ENCODE results near the gene TNS3.

The TNS3 gene

DNA sequence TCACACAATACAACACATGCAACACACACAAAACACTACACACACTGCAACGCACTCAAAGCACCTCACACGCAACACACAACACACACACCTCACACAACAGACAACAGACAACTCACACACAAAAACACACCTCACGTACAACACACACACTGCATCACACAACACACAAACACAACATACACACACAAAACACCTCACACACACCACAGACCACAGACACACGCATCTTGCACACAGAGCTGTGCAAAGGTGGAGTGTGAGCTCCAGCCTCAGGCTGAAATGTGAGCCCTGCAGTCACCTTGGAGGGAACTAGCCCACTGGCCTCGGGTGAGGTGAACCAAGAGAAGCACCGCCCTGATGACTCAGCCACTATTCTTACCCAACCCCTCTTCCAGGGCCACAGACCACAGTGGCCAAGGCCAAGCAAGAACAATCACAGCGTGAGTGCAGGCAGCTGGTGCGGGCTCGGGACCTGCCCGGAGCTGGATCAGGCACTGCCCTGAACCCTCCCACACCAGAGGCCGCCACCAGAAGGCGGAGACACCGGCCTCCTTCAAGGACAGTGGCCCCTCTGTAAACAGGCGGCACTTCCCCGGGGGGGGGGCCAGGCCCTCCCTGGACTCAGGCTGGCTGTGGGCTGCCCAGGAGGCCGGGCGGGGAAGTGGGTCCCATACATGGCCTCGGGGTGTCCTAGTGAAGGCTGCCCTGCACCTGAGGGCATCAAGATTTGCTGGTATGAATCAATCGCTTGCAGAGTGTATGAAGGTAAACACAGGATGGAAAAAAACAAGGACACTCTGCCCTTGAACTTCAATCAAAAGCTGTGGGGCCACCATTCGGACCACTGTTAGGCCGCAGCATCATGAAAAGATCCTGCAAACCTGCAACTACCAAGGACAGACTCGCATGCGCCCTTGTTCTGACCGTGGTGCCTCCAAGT lies 106.7 kb downstream of the TNS3 start:
- H3K4me3 ChIP-seq (replicated peaks; ENCODE audit: low read depth, low read length): no peak overlapping the region
- DNase-seq (ENCODE audit: extremely low read depth, low read depth): peak; percentile 79
- TF ChIP-seq, protein P1, sequence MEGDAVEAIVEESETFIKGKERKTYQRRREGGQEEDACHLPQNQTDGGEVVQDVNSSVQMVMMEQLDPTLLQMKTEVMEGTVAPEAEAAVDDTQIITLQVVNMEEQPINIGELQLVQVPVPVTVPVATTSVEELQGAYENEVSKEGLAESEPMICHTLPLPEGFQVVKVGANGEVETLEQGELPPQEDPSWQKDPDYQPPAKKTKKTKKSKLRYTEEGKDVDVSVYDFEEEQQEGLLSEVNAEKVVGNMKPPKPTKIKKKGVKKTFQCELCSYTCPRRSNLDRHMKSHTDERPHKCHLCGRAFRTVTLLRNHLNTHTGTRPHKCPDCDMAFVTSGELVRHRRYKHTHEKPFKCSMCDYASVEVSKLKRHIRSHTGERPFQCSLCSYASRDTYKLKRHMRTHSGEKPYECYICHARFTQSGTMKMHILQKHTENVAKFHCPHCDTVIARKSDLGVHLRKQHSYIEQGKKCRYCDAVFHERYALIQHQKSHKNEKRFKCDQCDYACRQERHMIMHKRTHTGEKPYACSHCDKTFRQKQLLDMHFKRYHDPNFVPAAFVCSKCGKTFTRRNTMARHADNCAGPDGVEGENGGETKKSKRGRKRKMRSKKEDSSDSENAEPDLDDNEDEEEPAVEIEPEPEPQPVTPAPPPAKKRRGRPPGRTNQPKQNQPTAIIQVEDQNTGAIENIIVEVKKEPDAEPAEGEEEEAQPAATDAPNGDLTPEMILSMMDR (IDR thresholded peaks at IDR 0.05; ENCODE audit: low read depth, low read length, missing control alignments): no peak

DNA sequence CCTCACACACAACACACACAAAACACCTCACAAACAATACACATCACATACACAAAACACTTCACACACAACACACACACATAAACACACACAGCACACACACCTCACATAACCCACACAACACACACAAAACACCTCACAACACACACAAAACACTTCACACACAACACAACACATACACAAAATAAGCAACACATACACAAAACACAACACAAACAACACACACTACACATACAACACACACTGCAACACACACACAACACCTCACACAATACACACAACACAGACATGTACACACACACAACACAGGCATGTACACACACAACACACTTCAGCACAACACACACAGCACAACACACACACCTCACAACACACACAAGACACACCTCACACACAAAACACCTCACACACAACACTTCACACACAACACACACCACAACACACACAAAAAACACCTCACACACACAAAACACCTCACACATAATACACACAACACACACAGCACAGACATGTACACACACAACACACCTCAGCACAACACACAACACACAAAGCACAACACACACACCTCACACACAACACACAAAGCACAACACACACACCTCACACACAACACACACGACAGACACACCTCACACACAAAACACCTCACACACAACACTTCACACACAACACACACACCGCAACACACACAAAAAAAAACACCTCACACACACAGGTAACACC lies 107.5 kb downstream of the TNS3 start:
- no peak overlapping the region for H3K4me3 ChIP-seq (replicated peaks; ENCODE audit: low read depth, low read length)
- TF ChIP-seq, protein P1 (IDR thresholded peaks at IDR 0.05; ENCODE audit: low read depth, low read length, missing control alignments): no peak
- no peak for DNase-seq (ENCODE audit: extremely low read depth, low read depth)

DNA sequence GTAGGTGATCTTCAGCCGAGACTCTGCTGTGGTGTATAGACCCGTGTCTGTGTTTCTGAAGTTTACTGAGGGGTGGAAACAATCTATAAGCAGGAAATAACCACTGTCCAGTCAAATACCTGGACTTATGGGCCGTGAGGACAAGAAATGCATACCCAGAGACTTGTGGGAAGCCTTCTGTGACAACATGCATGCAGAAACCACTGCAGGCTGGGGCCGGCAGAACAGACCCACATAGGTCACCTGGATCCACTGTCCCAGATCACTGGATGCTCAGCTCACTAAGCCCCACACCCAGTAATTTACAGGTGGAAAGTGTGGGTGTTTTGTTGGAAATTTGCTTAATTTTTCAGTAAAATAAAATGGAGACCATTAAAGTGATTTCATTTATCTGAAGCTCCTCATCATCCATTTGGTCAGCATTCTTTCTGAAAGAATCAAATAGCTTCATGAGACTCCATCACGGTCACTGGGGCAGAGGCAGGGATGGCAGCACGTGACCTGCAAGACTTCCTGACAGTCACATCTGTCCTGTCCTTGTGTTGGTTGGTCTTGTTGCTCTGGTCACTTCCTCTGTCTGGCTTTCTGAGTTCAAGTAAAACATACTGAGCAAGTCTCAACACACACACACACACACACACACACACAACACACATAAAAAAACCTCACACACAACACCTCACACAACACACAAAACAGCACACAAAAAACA lies 108.3 kb downstream of the TNS3 start:
- no peak for DNase-seq (ENCODE audit: extremely low read depth, low read depth)
- no peak overlapping the region for H3K4me3 ChIP-seq (replicated peaks; ENCODE audit: low read depth, low read length)
- TF ChIP-seq, protein P1 (IDR thresholded peaks at IDR 0.05; ENCODE audit: low read depth, low read length, missing control alignments): no peak

DNA sequence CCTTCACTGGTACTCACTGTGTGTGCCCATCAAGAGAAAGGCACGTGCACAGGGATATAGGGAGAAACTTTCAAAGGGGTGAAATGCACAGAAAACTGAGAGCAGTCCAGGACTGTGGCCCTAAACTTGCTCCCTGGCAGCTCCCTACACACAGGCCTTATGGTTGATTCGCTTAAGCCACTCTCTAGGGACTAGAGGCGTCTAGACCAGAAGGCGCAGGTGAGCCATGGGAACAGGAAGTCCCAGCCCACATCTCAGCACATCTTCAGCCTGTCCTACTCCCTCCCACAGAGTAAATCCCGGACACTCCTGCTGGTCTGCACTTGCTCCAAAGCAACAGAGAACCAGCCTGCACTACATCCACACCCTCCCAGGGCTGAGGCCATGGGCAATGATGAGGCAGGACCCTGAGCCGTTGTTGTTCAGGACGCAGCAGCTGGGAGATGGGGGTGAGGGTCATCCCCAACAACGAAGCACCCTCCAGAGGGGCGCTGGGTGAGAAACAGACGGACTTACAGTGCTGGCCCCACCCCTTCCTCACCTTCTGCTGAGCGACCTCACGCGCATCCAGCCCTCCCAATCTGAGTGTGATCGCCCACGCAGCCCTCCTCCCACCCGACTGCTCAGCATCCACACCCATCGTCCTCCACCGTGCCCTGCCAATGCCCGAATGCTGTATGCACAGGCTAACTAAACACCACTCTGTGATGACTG lies 109.3 kb downstream of the TNS3 start:
- no peak for DNase-seq (ENCODE audit: extremely low read depth, low read depth)
- no peak overlapping the region for H3K4me3 ChIP-seq (replicated peaks; ENCODE audit: low read depth, low read length)
- TF ChIP-seq, protein P1 (IDR thresholded peaks at IDR 0.05; ENCODE audit: low read depth, low read length, missing control alignments): no peak

DNA sequence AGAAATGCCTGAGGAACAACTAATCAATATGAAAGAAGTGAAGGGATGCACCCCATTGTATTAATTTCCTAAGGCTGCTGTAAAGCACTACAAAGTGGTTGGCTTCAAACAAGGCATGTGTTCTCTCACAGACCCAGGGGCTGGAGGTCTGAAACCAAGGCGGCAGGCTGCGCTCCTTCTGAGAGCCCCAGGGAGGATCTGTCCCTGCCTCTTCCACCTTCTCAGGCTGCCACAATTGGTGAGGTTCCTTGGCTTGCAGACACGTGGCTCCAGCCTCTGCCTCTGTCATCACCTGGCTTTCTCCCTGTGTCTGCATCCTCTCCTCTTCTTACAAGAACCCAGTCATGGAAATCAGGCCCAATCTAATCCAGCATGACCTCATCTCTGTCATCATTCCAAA lies 110.1 kb downstream of the TNS3 start:
- no peak overlapping the region for H3K4me3 ChIP-seq (replicated peaks; ENCODE audit: low read depth, low read length)
- TF ChIP-seq, protein P1 (IDR thresholded peaks at IDR 0.05; ENCODE audit: low read depth, low read length, missing control alignments): no peak
- no peak for DNase-seq (ENCODE audit: extremely low read depth, low read depth)

DNA sequence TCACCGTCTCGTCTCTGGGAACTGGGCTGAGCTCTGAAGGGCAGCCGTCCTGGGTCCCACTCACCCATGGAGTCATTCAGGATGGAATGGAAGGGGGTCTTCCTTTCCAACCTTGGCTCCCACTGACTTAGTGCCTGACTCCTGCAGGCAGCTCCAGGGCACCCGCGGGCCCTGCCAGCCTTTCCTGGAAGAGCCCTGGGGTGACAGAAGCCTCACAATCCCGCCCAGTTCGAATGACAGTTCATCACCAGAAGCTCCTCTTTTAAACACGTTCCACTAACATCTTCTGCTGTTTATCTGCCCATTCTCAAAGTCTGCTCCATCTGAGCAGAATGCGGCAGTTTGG lies 110.6 kb downstream of the TNS3 start:
- DNase-seq (ENCODE audit: extremely low read depth, low read depth): no peak
- TF ChIP-seq, protein P1 (IDR thresholded peaks at IDR 0.05; ENCODE audit: low read depth, low read length, missing control alignments): no peak

More for the DNA sequence above, 110.6 kb downstream of the TNS3 start:
- H3K4me3 ChIP-seq (replicated peaks; ENCODE audit: low read depth, low read length): no peak overlapping the region

All from HFF-Myc (cell line).